ENCODE results near the gene REEP1. TPM values are rescaled to one million over a fixed set of nuclear protein-coding genes. Genes with fewer than 3 reads are reported as not detected.

The REEP1 gene
- total RNA-seq, 1 experiment from 2014 or later: 3.6 TPM

DNA sequence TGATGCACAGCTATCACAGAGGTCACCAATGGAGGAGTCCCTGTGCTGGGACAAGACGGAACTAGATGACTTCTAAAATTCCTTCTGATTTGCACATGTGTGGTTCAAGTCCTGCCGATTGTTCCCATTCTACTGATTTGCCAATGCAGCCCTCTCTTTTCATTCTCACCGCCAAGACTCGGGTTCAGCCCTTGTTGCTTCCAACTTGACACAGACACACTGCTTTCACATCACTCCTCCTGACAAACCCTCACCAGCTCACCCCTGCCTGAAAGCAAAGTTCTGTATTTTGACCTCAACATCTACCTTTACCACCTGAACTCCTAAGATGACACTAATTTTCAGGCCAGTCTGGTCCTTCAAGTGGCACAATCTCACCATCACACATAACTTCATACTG lies 25.5 kb downstream of the REEP1 start:
- intact Hi-C loops (cut with micrococcal nuclease; ENCODE audit: unreplicated experiment): no loop called here
- CTCF ChIA-PET: no interaction called here
- no peak overlapping the region for H3K4me3 ChIP-seq (ENCODE audit: low read depth, low read length, poor library complexity, severe bottlenecking)
- no peaks in the 10 kb centered on the region for H3K27me3 ChIP-seq (replicated peaks; ENCODE audit: insufficient read depth, low read depth, low read length, poor library complexity)
- DNase-seq (ENCODE audit: low spot score): no peak
- BruUV-seq (replicated peaks): no TSS peak
- TF ChIP-seq EZH2 (IDR thresholded peaks at IDR 0.05; ENCODE audit: borderline replicate concordance, low read depth, low read length, poor library complexity, severe bottlenecking): no peak
- TF ChIP-seq, protein P1, sequence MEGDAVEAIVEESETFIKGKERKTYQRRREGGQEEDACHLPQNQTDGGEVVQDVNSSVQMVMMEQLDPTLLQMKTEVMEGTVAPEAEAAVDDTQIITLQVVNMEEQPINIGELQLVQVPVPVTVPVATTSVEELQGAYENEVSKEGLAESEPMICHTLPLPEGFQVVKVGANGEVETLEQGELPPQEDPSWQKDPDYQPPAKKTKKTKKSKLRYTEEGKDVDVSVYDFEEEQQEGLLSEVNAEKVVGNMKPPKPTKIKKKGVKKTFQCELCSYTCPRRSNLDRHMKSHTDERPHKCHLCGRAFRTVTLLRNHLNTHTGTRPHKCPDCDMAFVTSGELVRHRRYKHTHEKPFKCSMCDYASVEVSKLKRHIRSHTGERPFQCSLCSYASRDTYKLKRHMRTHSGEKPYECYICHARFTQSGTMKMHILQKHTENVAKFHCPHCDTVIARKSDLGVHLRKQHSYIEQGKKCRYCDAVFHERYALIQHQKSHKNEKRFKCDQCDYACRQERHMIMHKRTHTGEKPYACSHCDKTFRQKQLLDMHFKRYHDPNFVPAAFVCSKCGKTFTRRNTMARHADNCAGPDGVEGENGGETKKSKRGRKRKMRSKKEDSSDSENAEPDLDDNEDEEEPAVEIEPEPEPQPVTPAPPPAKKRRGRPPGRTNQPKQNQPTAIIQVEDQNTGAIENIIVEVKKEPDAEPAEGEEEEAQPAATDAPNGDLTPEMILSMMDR (conservative IDR thresholded peaks at IDR 0.05; ENCODE audit: low read depth, low read length): no peak
- no peaks in the 10 kb centered on the region for H3K4me1 ChIP-seq (ENCODE audit: insufficient read depth, low read length, poor library complexity, severe bottlenecking)
- no peaks in the 10 kb centered on the region for H3K36me3 ChIP-seq (ENCODE audit: insufficient read depth, low read length, poor library complexity, severe bottlenecking)
- H3K9me3 ChIP-seq (ENCODE audit: low read depth, low read length, poor library complexity, severe bottlenecking): no peaks in the 10 kb centered on the region
- H3K27ac ChIP-seq (ENCODE audit: low read depth, low read length, poor library complexity, severe bottlenecking): no peak overlapping the region
- POLR2A ChIA-PET (ENCODE audit: low non-redundant PET): no interaction called here

DNA sequence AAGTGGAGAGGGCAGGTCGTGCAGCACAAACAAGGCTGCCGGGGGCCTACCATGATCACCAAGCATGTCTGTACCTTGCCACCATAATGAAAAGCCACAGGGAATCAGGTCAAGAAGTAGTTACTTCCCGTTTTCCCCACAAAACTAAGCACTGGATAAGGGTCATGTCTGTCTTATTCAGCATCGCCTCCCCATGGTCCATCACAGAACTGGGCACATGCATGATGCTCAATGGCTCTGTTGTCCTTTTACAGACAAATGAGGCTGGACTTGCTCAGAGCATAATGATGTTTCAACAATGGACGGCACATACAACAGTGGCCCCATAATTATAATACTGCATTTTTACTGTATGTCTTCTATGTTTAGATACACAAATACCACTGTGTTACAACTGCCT lies 27.5 kb downstream of the REEP1 start:
- intact Hi-C loops (cut with micrococcal nuclease; ENCODE audit: unreplicated experiment): no loop called here
- Histone ChIP-seq H3K27ac (ENCODE audit: low read depth, low read length, poor library complexity, severe bottlenecking) (no peak overlapping the region), H3K27me3 (replicated peaks; ENCODE audit: insufficient read depth, low read depth, low read length, poor library complexity) (no peaks in the 10 kb centered on the region), H3K36me3 (ENCODE audit: insufficient read depth, low read length, poor library complexity, severe bottlenecking) (no peaks in the 10 kb centered on the region), H3K4me1 (ENCODE audit: insufficient read depth, low read length, poor library complexity, severe bottlenecking) (no peaks in the 10 kb centered on the region), H3K4me3 (ENCODE audit: low read depth, low read length, poor library complexity, severe bottlenecking) (no peak overlapping the region), H3K9me3 (ENCODE audit: low read depth, low read length, poor library complexity, severe bottlenecking) (no peaks in the 10 kb centered on the region)
- TF ChIP-seq, protein P1 (conservative IDR thresholded peaks at IDR 0.05; ENCODE audit: low read depth, low read length): no peak
- no peak for TF ChIP-seq EZH2 (IDR thresholded peaks at IDR 0.05; ENCODE audit: borderline replicate concordance, low read depth, low read length, poor library complexity, severe bottlenecking)
- BruUV-seq (replicated peaks): no TSS peak
- ChIA-PET CTCF (no interaction called here), POLR2A (ENCODE audit: low non-redundant PET) (no interaction called here)
- no peak for DNase-seq (ENCODE audit: low spot score)

DNA sequence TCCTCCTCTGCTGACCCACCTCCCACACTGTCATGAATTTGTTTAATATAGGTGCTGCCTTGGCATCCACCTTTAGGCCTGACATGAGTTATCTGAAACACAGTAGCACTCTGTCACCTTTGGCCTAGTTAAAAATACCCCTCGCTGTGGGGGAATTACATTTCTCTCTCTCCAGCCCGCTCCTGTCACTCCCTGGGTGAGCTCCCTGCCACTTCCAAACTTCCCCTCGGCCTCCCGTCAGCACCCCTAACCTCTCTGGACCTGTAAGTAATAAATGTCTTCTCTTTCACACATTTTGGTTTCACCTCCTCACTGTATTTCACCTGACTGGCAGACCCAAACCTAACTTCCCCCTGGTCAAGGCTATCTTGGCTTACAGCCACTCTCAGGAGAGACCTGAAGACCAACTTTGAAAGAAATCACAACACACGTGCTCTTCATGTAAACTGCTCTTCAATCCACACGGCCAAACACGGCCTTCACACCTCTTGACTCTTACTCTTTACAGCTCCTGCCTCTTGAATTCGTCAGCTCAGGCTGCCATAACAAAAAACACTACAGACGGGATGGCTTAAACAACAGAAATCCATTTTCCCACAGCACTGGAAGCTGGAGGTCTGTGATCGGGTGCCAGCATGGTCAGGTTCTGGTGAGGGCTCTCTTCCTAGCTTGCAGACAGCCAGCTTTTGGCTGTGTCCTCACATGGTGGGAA lies 28.3 kb downstream of the REEP1 start:
- H3K27me3 ChIP-seq (replicated peaks; ENCODE audit: insufficient read depth, low read depth, low read length, poor library complexity): no peaks in the 10 kb centered on the region
- DNase-seq (ENCODE audit: low spot score): no peak
- TF ChIP-seq EZH2 (IDR thresholded peaks at IDR 0.05; ENCODE audit: borderline replicate concordance, low read depth, low read length, poor library complexity, severe bottlenecking): no peak
- TF ChIP-seq, protein P1 (conservative IDR thresholded peaks at IDR 0.05; ENCODE audit: low read depth, low read length): no peak
- POLR2A ChIA-PET (ENCODE audit: low non-redundant PET): no interaction called here
- H3K9me3 ChIP-seq (ENCODE audit: low read depth, low read length, poor library complexity, severe bottlenecking): no peaks in the 10 kb centered on the region
- H3K36me3 ChIP-seq (ENCODE audit: insufficient read depth, low read length, poor library complexity, severe bottlenecking): no peaks in the 10 kb centered on the region
- no peaks in the 10 kb centered on the region for H3K4me1 ChIP-seq (ENCODE audit: insufficient read depth, low read length, poor library complexity, severe bottlenecking)
- BruUV-seq (replicated peaks): no TSS peak
- CTCF ChIA-PET: no interaction called here
- intact Hi-C loops (cut with micrococcal nuclease; ENCODE audit: unreplicated experiment): no loop called here
- no peak overlapping the region for H3K27ac ChIP-seq (ENCODE audit: low read depth, low read length, poor library complexity, severe bottlenecking)
- H3K4me3 ChIP-seq (ENCODE audit: low read depth, low read length, poor library complexity, severe bottlenecking): no peak overlapping the region
